MM.1S (cell line): ENCODE results near the gene BBC3.

Experiments
- DNase-seq: peaks from one replicate; pipeline ENCODE4 v3.0.0-alpha.2; 2015
- H2AFZ ChIP-seq: fragments of 300-600 bp; sonication (generic); 2 replicates; pipeline ENCODE4 v1.6.0; 2016; ENCODE audit warnings: antibody characterized with exemption, low read length
- H3F3A ChIP-seq: fragments of 300-600 bp; sonication (generic); 2 replicates; pipeline ENCODE4 v1.6.1; 2016; ENCODE audit warnings: mild to moderate bottlenecking, antibody characterized with exemption, low read length, moderate library complexity, mixed read lengths; ENCODE audit not compliant: insufficient read depth
- H3K27ac ChIP-seq: fragments of 300-600 bp; sonication (generic); 2 replicates; pipeline ENCODE4 v1.5.1; 2016; ENCODE audit warnings: mild to moderate bottlenecking, low read length
- H3K27me3 ChIP-seq: fragments of 300-600 bp; sonication (generic); replicated peaks from 2 replicates; pipeline ENCODE4 v1.6.0; 2016; ENCODE audit warnings: low read length; ENCODE audit not compliant: insufficient read depth
- H3K36me3 ChIP-seq: fragments of 300-600 bp; sonication (generic); replicated peaks from 2 replicates; pipeline ENCODE4 v1.6.1; 2016; ENCODE audit warnings: mild to moderate bottlenecking, low read length, mixed read lengths; ENCODE audit not compliant: insufficient read depth
- H3K4me1 ChIP-seq: fragments of 300-600 bp; sonication (generic); 2 replicates; pipeline ENCODE4 v1.6.1; 2016; ENCODE audit warnings: low read length, mixed read lengths
- H3K4me2 ChIP-seq: fragments of 300-600 bp; sonication (generic); 2 replicates; pipeline ENCODE4 v1.6.0; 2016; ENCODE audit warnings: low read depth, low read length
- H3K4me3 ChIP-seq: fragments of 300-600 bp; sonication (generic); 2 replicates; pipeline ENCODE4 v1.5.1; 2016; ENCODE audit warnings: low read length, mixed read lengths
- H3K79me2 ChIP-seq: fragments of 300-600 bp; sonication (generic); 2 replicates; pipeline ENCODE4 v1.6.1; 2016; ENCODE audit warnings: mixed run types, low read length, mixed read lengths
- H3K9ac ChIP-seq: fragments of 300-600 bp; sonication (generic); 2 replicates; pipeline ENCODE4 v1.6.1; 2016; ENCODE audit warnings: low read length, mixed read lengths
- H3K9me2 ChIP-seq: fragments of 300-600 bp; sonication (generic); replicated peaks from 2 replicates; pipeline ENCODE4 v1.6.1; 2016; ENCODE audit warnings: mild to moderate bottlenecking, low read length, mixed read lengths; ENCODE audit not compliant: insufficient read depth
- H3K9me3 ChIP-seq: fragments of 300-600 bp; sonication (generic); replicated peaks from 2 replicates; pipeline ENCODE4 v1.6.1; 2016; ENCODE audit warnings: mild to moderate bottlenecking, low read length, mixed read lengths; ENCODE audit not compliant: insufficient read depth
- H4K20me1 ChIP-seq: fragments of 300-600 bp; sonication (generic); 2 replicates; pipeline ENCODE4 v1.6.1; 2016; ENCODE audit warnings: mild to moderate bottlenecking, low read length, moderate library complexity, mixed read lengths; ENCODE audit not compliant: insufficient read depth
- EZH2 ChIP-seq: fragments of 300-600 bp; sonication (generic); optimal IDR thresholded peaks from 2 replicates; pipeline ENCODE3; 2017; ENCODE audit warnings: low read depth, mild to moderate bottlenecking, antibody characterized with exemption, low read length, mixed read lengths
- EZH2phosphoT487 ChIP-seq: fragments of 300-600 bp; sonication (generic); IDR thresholded peaks from 2 replicates; pipeline ENCODE4 v1.6.1; 2018; ENCODE audit warnings: antibody characterized with exemption, low read length
- TF ChIP-seq, protein P1 (sequence below): fragments of 300-600 bp; sonication (generic); IDR thresholded peaks from 2 replicates; pipeline ENCODE4 v1.5.1; 2016; ENCODE audit warnings: antibody characterized with exemption, low read length, mixed read lengths

BBC3 gene

DNA sequence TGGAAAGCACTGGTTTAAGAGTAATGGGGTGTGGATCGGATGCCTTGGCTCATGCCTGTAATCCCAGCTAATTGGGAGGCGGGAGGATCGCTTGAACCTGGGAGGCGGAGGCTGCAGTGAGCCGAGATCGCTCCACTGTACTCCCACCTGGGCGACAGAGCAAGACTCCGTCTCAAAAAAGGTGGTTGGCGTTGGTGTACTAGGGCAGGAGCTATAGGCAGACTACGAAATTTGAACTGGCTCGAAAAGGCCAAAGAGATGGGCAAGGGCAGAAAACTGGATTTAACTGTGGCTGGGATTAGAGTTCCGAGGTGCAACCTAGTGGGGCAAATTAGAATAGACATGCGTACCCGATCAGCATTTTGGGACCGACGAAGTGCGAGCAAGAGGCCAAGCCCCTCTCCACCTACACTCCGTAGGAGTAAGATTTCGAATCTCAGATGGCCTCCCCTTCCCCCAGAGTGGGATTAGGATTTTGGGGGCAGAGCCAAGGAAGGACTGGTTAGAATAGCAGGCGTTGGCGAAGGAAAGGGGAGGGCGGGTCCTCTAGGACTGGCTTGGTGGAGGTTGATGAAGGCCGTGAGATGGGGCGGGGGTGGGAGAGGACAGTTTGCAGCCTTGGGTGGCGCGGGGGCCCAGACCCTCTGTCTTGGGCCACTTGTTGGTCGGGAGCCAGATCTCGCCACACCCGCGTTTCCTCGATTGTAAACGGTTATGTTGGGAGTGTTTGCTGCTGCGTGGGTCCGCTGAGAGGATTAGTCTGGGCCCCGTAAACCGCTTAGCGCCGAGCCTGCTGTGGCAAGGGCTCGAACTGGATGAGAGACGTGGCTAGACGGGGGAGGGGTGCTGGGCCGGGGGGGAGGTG, 41.7 kb upstream of the BBC3 start:
- Histone ChIP-seq H3K4me1 (no peaks in the 10 kb centered on the region), H4K20me1 (no peaks in the 10 kb centered on the region), H3K9ac (peak overlapping the region; percentile 100; the same call in 1 of the 2 replicates), H2AFZ (peak overlapping the region; percentile 52; the same call in 1 of the 2 replicates), H3F3A (peaks cover 15% of the 10 kb centered on the region; the same call in 1 of the 2 replicates), H3K9me2 (no peaks in the 10 kb centered on the region), H3K27ac (peak overlapping the region; percentile 98; the same call in 1 of the 2 replicates), H3K4me3 (peak overlapping the region; percentile 97), H3K79me2 (no peaks in the 10 kb centered on the region), H3K9me3 (no peaks in the 10 kb centered on the region), H3K4me2 (peak overlapping the region; percentile 99; the same call in 1 of the 2 replicates), H3K27me3 (no peaks in the 10 kb centered on the region), H3K36me3 (no peaks in the 10 kb centered on the region)
- no peak for TF ChIP-seq EZH2phosphoT487
- DNase-seq: no peak

DNA sequence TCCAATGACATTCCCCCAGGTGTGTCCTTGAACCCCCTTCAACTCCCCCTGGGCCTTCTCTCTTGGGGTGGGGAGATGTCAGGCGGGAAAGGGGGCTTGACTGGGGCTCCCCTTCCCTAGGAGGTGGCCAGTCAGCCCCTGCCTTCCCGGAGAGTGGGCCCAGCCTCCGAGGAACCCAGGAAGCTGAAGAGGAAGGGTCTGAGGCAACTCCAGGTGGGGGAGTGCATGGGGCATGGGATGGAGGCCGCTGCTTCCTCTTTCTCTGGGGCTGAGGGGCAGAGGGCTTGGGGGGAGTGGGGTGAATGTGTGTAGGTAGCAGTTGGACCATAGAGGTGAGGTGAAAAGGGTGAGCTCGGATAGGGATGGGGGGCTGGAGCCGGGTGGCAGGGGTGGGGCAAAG, 41.0 kb upstream of the BBC3 start:
- H3K27me3 ChIP-seq: no peaks in the 10 kb centered on the region

DNA sequence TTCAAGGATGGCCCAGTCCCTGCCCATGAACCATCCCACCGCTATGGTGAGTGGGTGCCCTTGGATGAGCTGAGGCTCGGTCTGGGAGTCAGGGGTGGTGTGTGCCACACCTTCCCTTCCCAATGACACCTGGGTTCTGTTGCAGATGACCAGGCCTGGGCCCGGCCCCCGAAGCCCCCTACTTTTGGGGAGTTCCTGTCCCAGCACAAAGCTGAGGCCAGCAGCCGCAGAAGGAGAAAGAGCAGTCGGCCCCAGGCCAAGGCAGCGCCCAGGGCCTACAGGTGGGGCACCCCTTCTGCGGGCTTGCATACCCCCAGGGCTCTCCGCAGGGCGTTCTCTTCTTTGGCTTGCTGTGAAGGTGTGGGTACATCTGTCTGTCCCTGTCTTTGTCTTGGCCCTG, 39.4 kb upstream of the BBC3 start:
- DNase-seq: no peak
- Histone ChIP-seq H3K9me3 (no peaks in the 10 kb centered on the region), H3K4me2 (no peak overlapping the region), H3K79me2 (0 out of 2 replicates have a peak, but pooled peaks cover 2% of the 10 kb centered on the region), H3K36me3 (no peaks in the 10 kb centered on the region; the same call in 1 of the 2 replicates), H4K20me1 (no peaks in the 10 kb centered on the region), H3K4me3 (no peak overlapping the region), H3F3A (peaks cover 15% of the 10 kb centered on the region; the same call in 1 of the 2 replicates), H3K27me3 (no peaks in the 10 kb centered on the region), H3K4me1 (no peaks in the 10 kb centered on the region), H3K9me2 (no peaks in the 10 kb centered on the region), H3K9ac (no peak overlapping the region), H2AFZ (no peak overlapping the region), H3K27ac (no peak overlapping the region)
- TF ChIP-seq EZH2phosphoT487: no peak
- TF ChIP-seq, protein P1, sequence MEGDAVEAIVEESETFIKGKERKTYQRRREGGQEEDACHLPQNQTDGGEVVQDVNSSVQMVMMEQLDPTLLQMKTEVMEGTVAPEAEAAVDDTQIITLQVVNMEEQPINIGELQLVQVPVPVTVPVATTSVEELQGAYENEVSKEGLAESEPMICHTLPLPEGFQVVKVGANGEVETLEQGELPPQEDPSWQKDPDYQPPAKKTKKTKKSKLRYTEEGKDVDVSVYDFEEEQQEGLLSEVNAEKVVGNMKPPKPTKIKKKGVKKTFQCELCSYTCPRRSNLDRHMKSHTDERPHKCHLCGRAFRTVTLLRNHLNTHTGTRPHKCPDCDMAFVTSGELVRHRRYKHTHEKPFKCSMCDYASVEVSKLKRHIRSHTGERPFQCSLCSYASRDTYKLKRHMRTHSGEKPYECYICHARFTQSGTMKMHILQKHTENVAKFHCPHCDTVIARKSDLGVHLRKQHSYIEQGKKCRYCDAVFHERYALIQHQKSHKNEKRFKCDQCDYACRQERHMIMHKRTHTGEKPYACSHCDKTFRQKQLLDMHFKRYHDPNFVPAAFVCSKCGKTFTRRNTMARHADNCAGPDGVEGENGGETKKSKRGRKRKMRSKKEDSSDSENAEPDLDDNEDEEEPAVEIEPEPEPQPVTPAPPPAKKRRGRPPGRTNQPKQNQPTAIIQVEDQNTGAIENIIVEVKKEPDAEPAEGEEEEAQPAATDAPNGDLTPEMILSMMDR: no peak
- no peak for TF ChIP-seq EZH2

More for the DNA sequence above, 41.0 kb upstream of the BBC3 start:
- Histone ChIP-seq H3K36me3 (no peaks in the 10 kb centered on the region), H4K20me1 (no peaks in the 10 kb centered on the region), H3K4me2 (no peak overlapping the region), H3K9ac (no peak overlapping the region), H2AFZ (no peak overlapping the region), H3K4me1 (no peaks in the 10 kb centered on the region), H3F3A (peaks cover 15% of the 10 kb centered on the region; the same call in 1 of the 2 replicates), H3K4me3 (no peak overlapping the region), H3K27ac (no peak overlapping the region), H3K79me2 (0 out of 2 replicates have a peak, but pooled peaks cover 2% of the 10 kb centered on the region), H3K9me3 (no peaks in the 10 kb centered on the region), H3K9me2 (no peaks in the 10 kb centered on the region)
- TF ChIP-seq, protein P1: no peak
- TF ChIP-seq EZH2phosphoT487 (no peak), EZH2 (no peak)
- no peak for DNase-seq

DNA sequence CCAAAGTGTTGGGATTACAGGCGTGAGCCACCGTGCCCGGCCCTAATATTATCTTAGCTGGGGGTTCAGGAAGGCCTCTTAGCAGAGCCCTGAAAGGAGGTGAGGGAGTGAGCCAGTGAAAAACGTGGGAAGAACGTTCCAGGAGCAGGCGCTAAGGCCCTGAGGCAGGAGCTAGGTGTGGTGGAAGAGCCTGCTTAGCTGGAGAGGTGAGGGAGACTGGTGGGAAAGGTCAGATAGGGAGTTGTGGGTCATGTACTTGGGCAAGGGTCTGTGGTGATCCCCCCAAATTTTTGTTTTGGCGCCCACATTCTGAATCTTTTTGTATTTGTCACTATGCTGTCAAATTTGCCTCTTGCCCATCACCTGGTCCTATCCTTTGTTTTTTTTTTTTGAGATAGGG, 38.6 kb upstream of the BBC3 start:
- H3F3A ChIP-seq: peaks cover 15% of the 10 kb centered on the region; the same call in 1 of the 2 replicates
- H3K36me3 ChIP-seq: no peaks in the 10 kb centered on the region; the same call in 1 of the 2 replicates
- no peak overlapping the region for H2AFZ ChIP-seq
- no peak overlapping the region for H3K9ac ChIP-seq
- H3K27ac ChIP-seq: no peak overlapping the region
- TF ChIP-seq EZH2: no peak
- H3K27me3 ChIP-seq: no peaks in the 10 kb centered on the region
- DNase-seq: no peak
- peaks cover 4% of the 10 kb centered on the region; the same call in 1 of the 2 replicates for H3K79me2 ChIP-seq
- no peaks in the 10 kb centered on the region for H4K20me1 ChIP-seq
- H3K9me2 ChIP-seq: no peaks in the 10 kb centered on the region
- H3K4me1 ChIP-seq: no peaks in the 10 kb centered on the region
- no peak overlapping the region for H3K4me2 ChIP-seq
- H3K9me3 ChIP-seq: no peaks in the 10 kb centered on the region
- H3K4me3 ChIP-seq: no peak overlapping the region
